GM18868 (cell line): ENCODE data around the gene NPR2.

ENCODE experiments used
- ATAC-seq: cut with Tn5 transposase; IDR thresholded peaks from one replicate; pipeline ENCODE4 v1.9.1; 2021; ENCODE audit warnings: mild to moderate bottlenecking, moderate library complexity; ENCODE audit not compliant: unreplicated experiment

The NPR2 gene

DNA sequence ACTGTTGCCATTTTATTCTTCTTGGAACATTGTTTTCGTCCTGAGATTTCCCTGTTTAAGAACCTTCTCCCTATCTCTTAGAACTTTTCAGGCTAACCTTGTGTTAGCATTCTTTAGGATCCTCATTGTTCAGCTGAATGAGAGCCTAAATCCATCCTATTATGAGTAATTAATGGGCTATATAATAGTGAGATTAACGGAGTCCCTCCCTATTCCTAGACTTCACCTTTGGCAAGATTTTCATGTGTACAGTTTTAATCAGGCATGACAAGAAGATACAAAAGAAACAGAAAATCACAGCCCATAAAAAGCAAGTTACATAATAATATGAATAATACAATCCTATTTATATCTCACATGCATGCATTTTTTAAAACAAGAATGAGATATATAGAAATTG is 28.2 kb upstream of the NPR2 start:
- ATAC-seq = no peak

GRCh38 chr9:35763803-35764202 is 27.6 kb upstream of the NPR2 start:
- no peak for ATAC-seq

DNA sequence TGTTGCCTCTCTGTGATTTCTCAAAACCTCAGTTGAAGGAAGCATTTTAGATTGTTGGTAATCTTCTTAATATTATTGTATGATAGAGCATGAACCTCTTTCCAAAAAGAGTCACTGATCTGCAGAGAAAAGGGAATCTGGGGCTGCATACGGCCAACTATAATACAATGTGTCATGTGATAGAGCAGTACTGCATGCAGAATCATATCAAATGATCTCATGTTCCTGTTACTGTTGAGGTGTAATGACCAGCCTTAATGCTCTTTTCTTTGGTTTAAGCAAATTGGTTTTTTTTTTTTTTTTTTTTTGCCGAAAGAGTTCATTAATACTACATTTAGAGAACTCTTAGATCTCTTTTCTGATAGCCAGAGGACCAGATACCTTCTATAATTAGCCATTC is 24.4 kb upstream of the NPR2 start:
- no peak for ATAC-seq

- ATAC-seq = no peak
Measured at GRCh38 chr9:35767458-35767857, 23.9 kb upstream of the NPR2 start.

GRCh38 chr9:35769763-35770162 is 21.6 kb upstream of the NPR2 start:
- no peak for ATAC-seq

DNA sequence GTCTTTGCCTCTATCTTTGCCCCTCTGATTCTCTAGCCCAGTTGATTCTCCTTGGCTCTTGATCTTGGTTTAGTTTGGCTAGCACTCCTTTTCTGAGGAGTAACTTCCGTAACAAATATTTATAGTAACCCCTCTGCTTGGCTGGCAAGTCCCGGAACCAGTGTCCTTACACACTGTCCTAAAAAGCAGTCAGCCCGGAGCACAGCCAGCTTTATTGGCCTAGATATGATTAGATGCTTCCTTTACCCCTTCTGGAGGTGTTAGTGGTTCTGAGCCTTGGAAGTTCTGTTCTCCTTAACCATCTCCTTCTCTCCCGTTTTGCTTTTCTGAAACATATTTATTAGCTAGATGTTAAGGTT is 20.3 kb upstream of the NPR2 start:
- no peak for ATAC-seq

DNA sequence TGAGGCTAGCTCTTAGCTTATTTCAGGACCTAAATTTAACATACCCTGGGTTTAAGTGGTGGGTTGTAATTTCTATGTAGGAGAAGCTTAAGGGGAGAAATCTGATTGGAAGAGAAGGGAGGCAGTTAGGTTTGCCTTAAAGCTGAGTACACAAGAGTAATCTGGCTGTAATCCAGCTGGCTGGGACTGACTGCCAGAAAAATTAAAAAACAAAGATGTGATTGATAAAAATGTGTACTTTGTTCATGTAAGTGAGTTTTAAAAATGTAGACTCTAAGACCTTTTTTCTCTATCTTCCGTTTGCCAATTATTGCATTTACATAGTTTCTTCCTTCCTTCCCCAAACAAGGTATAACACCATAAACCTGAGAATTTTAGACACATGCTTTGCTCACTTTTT is 19.9 kb upstream of the NPR2 start:
- ATAC-seq = no peak

GRCh38 chr9:35771943-35772342 is 19.4 kb upstream of the NPR2 start:
- no peak for ATAC-seq

- no peak for ATAC-seq
Measured at GRCh38 chr9:35774907-35775635, 16.3 kb upstream of the NPR2 start.

GRCh38 chr9:35776018-35776417 is 15.4 kb upstream of the NPR2 start:
- ATAC-seq = no peak

GRCh38 chr9:35778496-35778895 is 12.9 kb upstream of the NPR2 start:
- no peak for ATAC-seq

DNA sequence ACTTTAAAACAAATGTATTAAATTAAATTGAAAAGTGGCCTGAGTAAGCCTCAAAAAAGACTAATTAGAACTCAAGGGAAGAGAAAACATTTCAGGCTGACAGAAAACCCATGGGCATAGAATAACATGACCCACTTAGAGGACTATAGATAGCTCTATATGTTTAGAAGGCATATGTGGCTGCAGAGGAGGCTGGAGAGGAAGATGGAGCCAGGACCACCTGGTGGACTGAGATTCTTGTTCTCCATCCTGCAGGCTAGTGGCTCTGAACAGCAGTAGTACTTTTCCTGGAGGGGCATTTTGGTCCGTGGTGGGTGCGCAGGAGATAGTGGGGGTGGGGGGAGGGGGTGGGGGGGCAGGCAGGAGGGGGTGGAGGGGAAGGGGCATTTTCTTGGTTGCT is 10.3 kb upstream of the NPR2 start:
- ATAC-seq = no peak

DNA sequence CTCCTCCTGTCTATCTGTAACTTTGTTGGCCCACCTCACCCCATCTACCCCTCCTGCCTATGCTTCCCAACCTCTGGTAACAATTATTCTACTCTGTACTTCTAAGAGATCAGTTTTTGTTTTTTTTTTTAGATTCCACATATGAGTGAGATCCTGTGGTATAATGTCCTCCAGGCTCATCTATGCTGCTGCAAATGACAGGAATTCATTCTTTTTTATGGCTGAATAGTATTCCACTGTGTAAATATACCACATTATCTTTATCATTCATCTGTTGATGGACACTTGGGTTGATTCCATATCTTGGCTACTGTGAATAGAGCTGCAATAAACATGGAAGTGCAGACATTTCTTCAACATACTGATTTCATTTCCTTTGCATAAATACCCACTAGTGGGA is 8.0 kb upstream of the NPR2 start:
- no peak for ATAC-seq

GRCh38 chr9:35789541-35789940 is 1.9 kb upstream of the NPR2 start:
- ATAC-seq = no peak

DNA sequence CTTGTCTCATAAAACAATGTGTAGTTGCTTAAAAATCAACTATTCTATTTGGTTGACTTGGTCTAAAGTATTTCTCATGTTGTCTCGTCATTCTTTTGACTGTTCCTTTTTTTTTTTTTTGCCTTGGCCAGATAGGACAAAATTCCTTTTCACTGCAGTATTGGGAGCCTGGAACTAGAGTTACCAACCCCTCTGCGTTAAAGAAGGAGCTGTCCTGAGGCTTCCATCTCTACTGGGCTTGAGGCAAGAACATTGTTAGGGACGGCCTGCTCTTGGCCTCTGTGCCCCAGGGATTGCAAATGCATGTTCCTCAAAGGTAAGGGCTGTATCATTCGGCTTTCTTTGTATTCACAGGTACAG is 1.4 kb upstream of the NPR2 start:
- no peak for ATAC-seq

DNA sequence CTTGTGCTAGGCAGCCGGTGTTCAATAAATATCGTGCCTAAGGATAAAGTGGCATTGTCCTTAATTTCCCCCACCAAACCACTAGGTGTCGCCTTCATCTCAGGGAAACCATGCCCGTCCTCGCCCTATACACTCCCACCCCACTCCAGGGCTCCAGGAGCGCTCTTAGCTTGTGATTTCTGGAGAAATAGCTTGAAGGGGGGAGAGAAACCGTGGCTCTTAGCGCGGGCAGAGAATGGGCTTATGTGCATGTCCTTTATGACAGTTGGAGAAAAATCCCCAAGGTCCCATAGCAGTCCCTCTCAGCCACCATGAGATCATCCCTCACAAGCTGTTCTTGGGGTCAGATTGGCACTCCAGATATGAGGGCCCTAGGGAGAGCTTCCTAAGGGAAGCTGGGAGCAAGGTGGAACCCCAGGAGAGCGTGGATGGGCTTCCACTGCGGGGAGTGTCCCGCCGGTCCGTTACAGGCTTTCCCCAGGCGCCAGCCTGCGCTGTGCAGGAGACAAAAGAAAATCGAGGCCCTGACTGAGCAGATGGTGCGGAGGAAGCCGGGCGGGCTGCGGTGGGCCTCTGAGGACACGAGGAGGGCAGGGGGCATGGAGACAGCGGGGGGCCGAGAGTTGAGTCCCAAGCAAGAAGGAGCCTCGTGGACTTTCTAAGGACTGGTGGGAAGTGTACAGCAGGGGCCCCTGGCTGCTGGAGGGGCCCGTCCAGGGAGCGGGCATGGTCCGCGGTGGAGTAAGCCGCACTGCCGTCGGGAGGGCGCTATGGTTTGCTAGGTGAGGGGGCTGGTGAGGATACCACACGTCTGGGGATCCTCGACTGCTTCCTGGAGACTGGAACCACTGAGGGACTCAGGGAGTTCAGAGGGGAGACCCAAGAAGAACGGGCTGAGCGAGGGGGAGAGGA is 750 bp upstream of the NPR2 start:
- ATAC-seq = no peak

DNA sequence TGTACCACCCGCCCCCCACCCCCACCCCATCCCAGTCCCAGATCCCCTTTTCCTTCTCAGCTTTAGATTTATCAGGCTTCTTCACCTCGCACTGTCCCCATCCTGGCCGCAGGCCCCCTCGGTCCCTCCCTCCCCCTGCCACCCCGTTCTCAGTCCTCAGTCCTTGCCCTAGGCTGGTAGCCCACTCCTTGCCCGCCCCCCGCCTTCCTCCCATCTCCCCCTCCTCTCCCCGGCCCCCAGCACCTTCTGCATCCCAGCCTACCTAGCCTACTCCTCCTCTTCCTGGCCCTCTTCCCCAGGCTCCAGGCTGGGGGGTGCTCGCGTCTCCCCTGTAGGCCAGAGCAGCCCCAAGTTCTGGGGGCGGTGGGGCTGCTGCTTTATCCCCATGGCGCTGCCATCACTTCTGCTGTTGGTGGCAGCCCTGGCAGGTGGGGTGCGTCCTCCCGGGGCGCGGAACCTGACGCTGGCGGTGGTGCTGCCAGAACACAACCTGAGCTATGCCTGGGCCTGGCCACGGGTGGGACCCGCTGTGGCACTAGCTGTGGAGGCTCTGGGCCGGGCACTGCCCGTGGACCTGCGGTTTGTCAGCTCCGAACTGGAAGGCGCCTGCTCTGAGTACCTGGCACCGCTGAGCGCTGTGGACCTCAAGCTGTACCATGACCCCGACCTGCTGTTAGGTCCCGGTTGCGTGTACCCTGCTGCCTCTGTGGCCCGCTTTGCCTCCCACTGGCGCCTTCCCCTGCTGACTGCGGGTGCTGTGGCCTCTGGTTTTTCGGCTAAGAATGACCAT is 828 bp downstream of the NPR2 start:
- ATAC-seq = no peak

- no peak for ATAC-seq
Measured at GRCh38 chr9:35792826-35793225, 1.4 kb downstream of the NPR2 start.

GRCh38 chr9:35793461-35793860 is 2.1 kb downstream of the NPR2 start:
- no peak for ATAC-seq

GRCh38 chr9:35795695-35796094 is 4.3 kb downstream of the NPR2 start:
- ATAC-seq = no peak

GRCh38 chr9:35797311-35798109 is 6.1 kb downstream of the NPR2 start:
- ATAC-seq = no peak
